GM12878 (cell line): ENCODE results near the gene MAB21L4. TPM values are rescaled to one million over a fixed set of nuclear protein-coding genes. Genes with fewer than 3 reads are reported as not detected.

ENCODE experiments used
- ATAC-seq: fragments of 200-7000 bp; cut with Tn5 transposase; 3 replicates; pipeline ENCODE4 v1.9.1; 2020; ENCODE audit warnings: mild to moderate bottlenecking, moderate library complexity
- BruUV-seq: library from RNA; stranded (reverse); fragments of 400-500 nt; replicated peaks from 2 replicates; lab custom pipeline; 2021; lab: Mats Ljungman, UMichigan
- CTCF ChIA-PET: fragments of 300-600 bp; sonication (Branson Sonifier 250); formaldehyde crosslinking; extraction: SDS; loops from one replicate; lab custom pipeline; 2021; ENCODE audit warnings: inconsistent platforms; lab: Yijun Ruan, JAX
- POLR2A ChIA-PET: fragments of 350-600 bp; formaldehyde crosslinking; extraction: SDS; loops from one replicate; lab custom pipeline; 2021; ENCODE audit warnings: inconsistent platforms; lab: Charles Lee
- RAD21 ChIA-PET: fragments of 300-600 bp; sonication (Branson Sonifier 250); formaldehyde crosslinking; loops from one replicate; lab custom pipeline; 2023; ENCODE audit warnings: antibody characterized with exemption; ENCODE audit not compliant: unreplicated experiment; lab: Charles Lee
- SMC1A ChIA-PET: fragments of 300-600 bp; sonication (Branson Sonifier 250); formaldehyde crosslinking; loops from one replicate; lab custom pipeline; 2023; ENCODE audit not compliant: unreplicated experiment, uncharacterized antibody; lab: Charles Lee
- DNase-seq: peaks from one replicate; pipeline ENCODE4 v3.0.0-alpha.2; 2011; ENCODE audit warnings: low read depth, low spot score
- FAIRE-seq: peaks from 3 replicates; lab custom pipeline; 2011; peaks lifted over from hg19 to GRCh38; lab: Jason Lieb, UNC
- H2AFZ ChIP-seq: 2 replicates; pipeline ENCODE4 v1.6.0; 2011; ENCODE audit warnings: low read depth, low read length, control low read depth; ENCODE audit not compliant: control insufficient read depth
- H3K27ac ChIP-seq: 2 replicates; pipeline ENCODE4 v1.5.1; 2011; ENCODE audit warnings: control low read depth; ENCODE audit not compliant: control insufficient read depth, insufficient read depth
- H3K27me3 ChIP-seq, 2 experiments: replicated peaks in 1 of 2; 2 replicates each; pipeline versions ENCODE4 v1.6.0 to v1.6.1; 2011; ENCODE audit warnings: low read length in 1 of 2; ENCODE audit not compliant: control insufficient read depth in 2 of 2, insufficient read depth in 2 of 2
- H3K36me3 ChIP-seq, 2 experiments: 2 replicates each; pipeline ENCODE4 v1.5.1; 2011; ENCODE audit warnings: low read length in 1 of 2; ENCODE audit not compliant: control insufficient read depth in 2 of 2, insufficient read depth in 2 of 2
- H3K4me1 ChIP-seq: 2 replicates; pipeline ENCODE4 v1.6.1; 2011; ENCODE audit warnings: mild to moderate bottlenecking, low read length, moderate library complexity, mixed read lengths; ENCODE audit not compliant: control insufficient read depth, insufficient read depth
- H3K4me2 ChIP-seq: 2 replicates; pipeline ENCODE4 v1.6.0; 2011; ENCODE audit warnings: control low read depth; ENCODE audit not compliant: control insufficient read depth, insufficient read depth
- H3K4me3 ChIP-seq: fragments of 200-600 bp; sonication (generic); 2 replicates; pipeline ENCODE4 v1.5.1; 2016
- H3K79me2 ChIP-seq: 2 replicates; pipeline ENCODE4 v1.6.0; 2011; ENCODE audit warnings: low read length; ENCODE audit not compliant: control insufficient read depth, insufficient read depth
- H3K9ac ChIP-seq: 2 replicates; pipeline ENCODE4 v1.8.0; 2011; ENCODE audit warnings: low read length, control low read depth, mixed read lengths; ENCODE audit not compliant: control insufficient read depth, insufficient read depth
- H3K9me3 ChIP-seq: replicated peaks from 3 replicates; pipeline ENCODE4 v1.5.1; 2011; ENCODE audit warnings: mild to moderate bottlenecking, low read length; ENCODE audit not compliant: control insufficient read depth, insufficient read depth
- H4K20me1 ChIP-seq: 2 replicates; pipeline ENCODE4 v1.6.0; 2011; ENCODE audit not compliant: control insufficient read depth, insufficient read depth
- ASH2L ChIP-seq: fragments of 300-600, 200-600 bp; sonication (generic); IDR thresholded peaks from 2 replicates; pipeline ENCODE4 v1.6.1; 2017; ENCODE audit warnings: low read depth, mild to moderate bottlenecking, borderline replicate concordance
- ELK1 ChIP-seq: IDR thresholded peaks from 2 replicates; pipeline ENCODE4 v1.6.1; 2012; ENCODE audit warnings: low read depth, low read length, improper control_type of control experiment
- FOXM1 ChIP-seq: IDR thresholded peaks from 2 replicates; pipeline ENCODE4 v1.6.1; 2012; ENCODE audit warnings: low read depth, mild to moderate bottlenecking, inconsistent platforms, low read length, moderate library complexity
- RCOR1 ChIP-seq: conservative IDR thresholded peaks from 2 replicates; pipeline ENCODE4 v1.6.1; 2012; ENCODE audit warnings: low read depth, low read length, improper control_type of control experiment
- RUNX3 ChIP-seq: IDR thresholded peaks from 2 replicates; pipeline ENCODE4 v1.6.1; 2012; ENCODE audit warnings: low read length, inconsistent platforms
- WGBS: methylation state at CpG from one replicate; pipeline ENCODE4 v1.1.6; 2016; ENCODE audit warnings: low lambda C conversion rate; ENCODE audit not compliant: insufficient replicate concordance, insufficient coverage; ENCODE audit errors: missing lambda C conversion rate; 5-methylcytosine and 5-hydroxymethylcytosine counted together
- in situ Hi-C: fragments of 300-500 bp; cut with MboI; formaldehyde crosslinking; loops from 9 replicates; pipeline ENCODE4 v1.14.3; 2018; ENCODE audit warnings: mixed read lengths
- intact Hi-C: fragments of 100-400 bp; cut with micrococcal nuclease; formaldehyde crosslinking; loops from one replicate; pipeline ENCODE4 v1.14.2; 2022; ENCODE audit not compliant: unreplicated experiment
- polyA plus RNA-seq, 11 experiments: library from polyadenylated mRNA; depleted of rRNA in 4 of 11; unstranded in 6 of 11; stranded (reverse) in 5 of 11; fragments of >200 nt; fragmentation: Nextera tagmentation in 4 of 11; fragmentation: Illumina TruSeq in 1 of 11; extraction: Ambion mirVana in 4 of 11; extraction: Trizol in 1 of 11; gene quantifications; 1 replicate in 1 of 11; 2 replicates in 10 of 11; pipeline versions ENCODE4 v1.2.1 to v1.2.3, GENCODE V29; 2011 to 2016; ENCODE audit warnings: inconsistent platforms in 2 of 11, missing spikeins in 2 of 11, low read depth in 1 of 11
- total RNA-seq, 4 experiments: library from RNA; depleted of rRNA in 3 of 4; stranded (reverse); fragments of >200 nt in 3 of 4; fragmentation: Illumina TruSeq in 1 of 4; extraction: Trizol in 1 of 4; gene quantifications; 2 replicates each; pipeline versions ENCODE4 v1.2.1 to v1.2.3, GENCODE V29; 2013 to 2021

The MAB21L4 gene
- total and polyA plus RNA-seq, 10 of the 15 experiments (the other 5 are each of a cell fraction or from before 2014, with no cell fraction given), result 0.03 TPM; not detected in 9

- TF ChIP-seq ELK1, result no peak
- no peak for TF ChIP-seq FOXM1
- no peak for TF ChIP-seq ASH2L
These were observed 34.2 kb upstream of the MAB21L4 start (continued) for GRCh38 chr2:240930096-240930630.

- no peak overlapping the region for H3K4me2 ChIP-seq
- H3K4me1 ChIP-seq, result no peaks in the 10 kb centered on the region
- no peaks in the 10 kb centered on the region for H4K20me1 ChIP-seq
- ATAC-seq (no peak), FAIRE-seq (no peak), DNase-seq (no peak)
- H3K27me3 ChIP-seq, result peaks cover 0 to 2% of the 10 kb centered on the region in 2 experiments; a peak in 2 of 4 replicates
- ChIA-PET SMC1A (no interaction called here), POLR2A (no interaction called here), RAD21 (no interaction called here), CTCF (no interaction called here)
- no peak overlapping the region for H3K4me3 ChIP-seq
- no peaks in the 10 kb centered on the region for H3K79me2 ChIP-seq
- H2AFZ ChIP-seq, result no peak overlapping the region
- intact Hi-C loops (no loop called here), in situ Hi-C loops (no loop called here)
- no TSS peak for BruUV-seq
- H3K9ac ChIP-seq, result no peak overlapping the region
- no peaks in the 10 kb centered on the region; the same call in 2 of the 3 replicates for H3K9me3 ChIP-seq
- WGBS, result 1% methylated on average over 9 of the region's 10 CpGs
- TF ChIP-seq ASH2L, result no peak
- no peak for TF ChIP-seq RUNX3
- no peak for TF ChIP-seq RCOR1
- H3K27ac ChIP-seq, result no peak overlapping the region
- no peaks in the 10 kb centered on the region for H3K36me3 ChIP-seq
These were observed 33.6 kb upstream of the MAB21L4 start for GRCh38 chr2:240929364-240930095.
